ENCODE data around the gene PLXNB2.
A peak's percentile ranks its signal among the peaks of the same experiment; 100 is the strongest.
"Not testable (repeated sequence)": the region's sequence is repeated elsewhere in the genome, so short reads cannot be mapped to it uniquely, and the experiment has no call there.

Gene PLXNB2

GRCh38 chr22:50274311-50274710, 33.1 kb downstream of the PLXNB2 start:
- peaks cover 41% of the 10 kb centered on the region for H3K36me3 ChIP-seq (ENCODE audit: insufficient read depth, low read length)
- no peaks in the 10 kb centered on the region for H3K27me3 ChIP-seq (ENCODE audit: insufficient read depth, low read length)
- H2AFZ ChIP-seq (ENCODE audit: low read depth, low read length): no peak overlapping the region
- H3K4me3 ChIP-seq (ENCODE audit: low read length): no peak overlapping the region
- H3K4me1 ChIP-seq (ENCODE audit: insufficient read depth, low read length): peaks cover 36% of the 10 kb centered on the region
- H3K9me3 ChIP-seq (ENCODE audit: low read length): peaks cover 2% of the 10 kb centered on the region

DNA sequence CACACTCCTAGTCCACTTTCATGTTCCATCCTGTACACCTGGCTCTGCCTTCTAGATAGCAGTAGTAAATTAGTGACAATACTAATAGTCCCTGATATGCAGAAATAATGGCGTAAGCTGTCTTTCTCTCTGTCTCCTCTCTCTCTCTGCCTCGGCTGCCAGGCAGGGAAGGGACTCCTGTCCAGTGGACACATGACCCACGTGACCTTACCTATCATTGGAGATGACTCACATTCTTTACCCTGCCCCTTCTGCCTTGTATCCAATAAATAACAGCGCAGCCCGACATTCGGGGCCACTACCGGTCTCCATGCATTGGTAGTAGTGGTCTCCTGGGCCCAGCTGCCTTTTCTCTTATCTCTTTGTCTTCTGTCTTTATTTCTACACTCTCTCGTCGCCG, 33.7 kb downstream of the PLXNB2 start:
- not testable (repeated sequence) for H3K9me3 ChIP-seq (ENCODE audit: low read length); H3K27me3 ChIP-seq (ENCODE audit: insufficient read depth, low read length); H3K4me3 ChIP-seq (ENCODE audit: low read length); H2AFZ ChIP-seq (ENCODE audit: low read depth, low read length)
- Histone ChIP-seq H3K36me3 (ENCODE audit: insufficient read depth, low read length) (peaks cover 36% of the 10 kb centered on the region), H3K4me1 (ENCODE audit: insufficient read depth, low read length) (peaks cover 37% of the 10 kb centered on the region)

GRCh38 chr22:50273352-50273751, 34.1 kb downstream of the PLXNB2 start:
- H3K4me3 ChIP-seq (ENCODE audit: low read length); H2AFZ ChIP-seq (ENCODE audit: low read depth, low read length); H3K9me3 ChIP-seq (ENCODE audit: low read length); H3K27me3 ChIP-seq (ENCODE audit: insufficient read depth, low read length): not testable (repeated sequence)
- Histone ChIP-seq H3K36me3 (ENCODE audit: insufficient read depth, low read length) (peaks cover 32% of the 10 kb centered on the region), H3K4me1 (ENCODE audit: insufficient read depth, low read length) (peaks cover 37% of the 10 kb centered on the region)

GRCh38 chr22:50272044-50272802, 35.2 kb downstream of the PLXNB2 start:
- peaks cover 37% of the 10 kb centered on the region for H3K4me1 ChIP-seq (ENCODE audit: insufficient read depth, low read length)
- H3K36me3 ChIP-seq (ENCODE audit: insufficient read depth, low read length): peaks cover 21% of the 10 kb centered on the region
- peak overlapping the region; percentile 31 for H3K4me3 ChIP-seq (ENCODE audit: low read length)
- H3K9me3 ChIP-seq (ENCODE audit: low read length): peaks cover 5% of the 10 kb centered on the region
- no peaks in the 10 kb centered on the region for H3K27me3 ChIP-seq (ENCODE audit: insufficient read depth, low read length)
- no peak overlapping the region for H2AFZ ChIP-seq (ENCODE audit: low read depth, low read length)

DNA sequence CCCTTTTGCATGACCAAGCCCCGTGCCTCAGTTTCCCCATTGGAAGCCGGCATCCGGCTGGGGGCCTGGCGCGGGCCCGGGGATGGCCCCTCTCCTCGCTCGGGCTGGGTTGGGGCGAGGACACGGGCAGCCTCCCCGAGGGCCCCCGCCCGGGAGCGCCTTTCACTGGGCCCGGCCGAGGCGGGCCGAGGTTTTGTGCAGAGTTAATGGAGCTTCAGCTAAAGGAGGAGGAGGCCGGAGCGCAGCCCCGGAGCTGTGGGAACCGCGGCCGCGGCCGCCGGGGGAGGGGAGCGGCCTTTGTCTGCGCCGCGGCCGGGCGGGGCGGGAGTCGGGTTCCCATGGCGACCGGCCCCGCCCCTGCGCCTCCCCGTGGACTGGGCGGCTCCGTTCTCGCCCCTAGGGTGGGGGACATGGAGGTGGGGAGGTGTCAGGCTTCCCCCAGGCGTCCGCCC, 35.9 kb downstream of the PLXNB2 start:
- Histone ChIP-seq H3K27me3 (ENCODE audit: insufficient read depth, low read length) (no peaks in the 10 kb centered on the region), H3K9me3 (ENCODE audit: low read length) (peaks cover 9% of the 10 kb centered on the region), H2AFZ (ENCODE audit: low read depth, low read length) (no peak overlapping the region), H3K4me3 (ENCODE audit: low read length) (peak overlapping the region; percentile 58), H3K4me1 (ENCODE audit: insufficient read depth, low read length) (peaks cover 37% of the 10 kb centered on the region), H3K36me3 (ENCODE audit: insufficient read depth, low read length) (peaks cover 20% of the 10 kb centered on the region)

DNA sequence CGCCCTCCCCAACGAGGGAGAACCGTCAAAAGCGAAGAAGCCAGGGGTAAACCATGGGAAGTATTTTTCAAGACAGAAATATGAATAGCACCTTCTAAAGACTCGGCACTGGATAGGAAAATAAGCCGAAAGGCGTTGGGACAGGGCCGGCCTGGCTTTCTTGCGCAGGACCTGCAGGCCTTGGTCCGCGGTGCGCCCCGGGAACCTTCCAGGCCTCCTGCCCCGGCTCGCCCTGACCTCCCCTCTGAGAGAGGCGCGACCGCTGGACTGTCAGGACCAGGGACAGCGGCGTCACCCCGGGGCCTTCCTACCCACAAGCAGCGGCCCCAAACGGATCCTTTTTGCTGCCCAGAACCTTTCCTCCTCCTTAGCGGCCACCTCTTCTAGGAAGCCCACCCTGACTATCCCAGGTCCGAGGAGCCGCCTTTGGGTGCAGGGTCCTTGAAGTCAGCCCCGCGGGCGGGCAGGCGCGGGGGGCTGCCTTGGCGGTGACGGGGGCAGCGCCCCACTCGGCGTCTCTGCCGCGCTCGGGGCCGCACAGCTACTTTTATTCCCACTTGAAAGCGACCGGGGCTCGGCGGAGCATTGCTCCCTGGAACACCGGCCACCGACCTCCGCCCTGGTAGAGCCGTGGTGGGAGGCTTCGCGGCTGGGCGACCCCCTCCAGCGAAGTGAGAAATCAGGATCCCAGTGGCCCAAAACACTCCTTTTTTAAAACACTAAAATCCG, 36.6 kb downstream of the PLXNB2 start:
- peaks cover 19% of the 10 kb centered on the region for H3K36me3 ChIP-seq (ENCODE audit: insufficient read depth, low read length)
- H3K9me3 ChIP-seq (ENCODE audit: low read length): peaks cover 6% of the 10 kb centered on the region
- H3K4me1 ChIP-seq (ENCODE audit: insufficient read depth, low read length): peaks cover 37% of the 10 kb centered on the region
- H3K27me3 ChIP-seq (ENCODE audit: insufficient read depth, low read length): no peaks in the 10 kb centered on the region
- peak overlapping the region; percentile 58 for H3K4me3 ChIP-seq (ENCODE audit: low read length)
- H2AFZ ChIP-seq (ENCODE audit: low read depth, low read length): no peak overlapping the region

- peak within 1 kb of the TSS; percentile 33 for H2AFZ ChIP-seq (ENCODE audit: low read depth, low read length)
- peaks cover 35% of the 10 kb centered on the region for H3K4me1 ChIP-seq (ENCODE audit: insufficient read depth, low read length)
- H3K36me3 ChIP-seq (ENCODE audit: insufficient read depth, low read length): peaks cover 12% of the 10 kb centered on the region
- peak within 1 kb of the TSS; percentile 58 for H3K4me3 ChIP-seq (ENCODE audit: low read length)
- H3K27me3 ChIP-seq (ENCODE audit: insufficient read depth, low read length): no peaks in the 10 kb centered on the region
- peaks cover 6% of the 10 kb centered on the region for H3K9me3 ChIP-seq (ENCODE audit: low read length)
These were observed 37.3 kb downstream of the PLXNB2 start, which contains the start of gene MAPK11 for GRCh38 chr22:50269970-50270665. TSS of gene MAPK11 (minus strand) at chr22:50270380. CDS start at chr22:50270292, 88 bp downstream.

GRCh38 chr22:50269573-50269969, 37.9 kb downstream of the PLXNB2 start:
- H3K27me3 ChIP-seq (ENCODE audit: insufficient read depth, low read length): no peaks in the 10 kb centered on the region
- H3K9me3 ChIP-seq (ENCODE audit: low read length): peaks cover 6% of the 10 kb centered on the region
- H3K4me1 ChIP-seq (ENCODE audit: insufficient read depth, low read length): peaks cover 33% of the 10 kb centered on the region
- H3K36me3 ChIP-seq (ENCODE audit: insufficient read depth, low read length): peaks cover 11% of the 10 kb centered on the region
- peak overlapping the region; percentile 58 for H3K4me3 ChIP-seq (ENCODE audit: low read length)
- peak overlapping the region; percentile 33 for H2AFZ ChIP-seq (ENCODE audit: low read depth, low read length)

- peaks cover 15% of the 10 kb centered on the region for H3K36me3 ChIP-seq (ENCODE audit: insufficient read depth, low read length)
- H3K27me3 ChIP-seq (ENCODE audit: insufficient read depth, low read length): no peaks in the 10 kb centered on the region
- H2AFZ ChIP-seq (ENCODE audit: low read depth, low read length): no peak overlapping the region
- no peak overlapping the region for H3K4me3 ChIP-seq (ENCODE audit: low read length)
- H3K4me1 ChIP-seq (ENCODE audit: insufficient read depth, low read length): peaks cover 28% of the 10 kb centered on the region
- H3K9me3 ChIP-seq (ENCODE audit: low read length): peaks cover 6% of the 10 kb centered on the region
These were observed 38.8 kb downstream of the PLXNB2 start for GRCh38 chr22:50268655-50269113.

GRCh38 chr22:50267591-50268390, 39.7 kb downstream of the PLXNB2 start:
- Histone ChIP-seq H3K4me3 (ENCODE audit: low read length) (no peak overlapping the region), H3K36me3 (ENCODE audit: insufficient read depth, low read length) (peaks cover 15% of the 10 kb centered on the region), H3K4me1 (ENCODE audit: insufficient read depth, low read length) (peaks cover 30% of the 10 kb centered on the region), H2AFZ (ENCODE audit: low read depth, low read length) (no peak overlapping the region), H3K27me3 (ENCODE audit: insufficient read depth, low read length) (no peaks in the 10 kb centered on the region), H3K9me3 (ENCODE audit: low read length) (peaks cover 6% of the 10 kb centered on the region)

GRCh38 chr22:50266994-50267393, 40.5 kb downstream of the PLXNB2 start:
- H3K9me3 ChIP-seq (ENCODE audit: low read length): peaks cover 6% of the 10 kb centered on the region
- peaks cover 30% of the 10 kb centered on the region for H3K4me1 ChIP-seq (ENCODE audit: insufficient read depth, low read length)
- no peaks in the 10 kb centered on the region for H3K27me3 ChIP-seq (ENCODE audit: insufficient read depth, low read length)
- no peak overlapping the region for H2AFZ ChIP-seq (ENCODE audit: low read depth, low read length)
- peaks cover 15% of the 10 kb centered on the region for H3K36me3 ChIP-seq (ENCODE audit: insufficient read depth, low read length)
- H3K4me3 ChIP-seq (ENCODE audit: low read length): no peak overlapping the region

- Histone ChIP-seq H2AFZ (ENCODE audit: low read depth, low read length) (no peak overlapping the region), H3K4me3 (ENCODE audit: low read length) (no peak overlapping the region), H3K36me3 (ENCODE audit: insufficient read depth, low read length) (peaks cover 15% of the 10 kb centered on the region), H3K27me3 (ENCODE audit: insufficient read depth, low read length) (no peaks in the 10 kb centered on the region), H3K9me3 (ENCODE audit: low read length) (peaks cover 6% of the 10 kb centered on the region), H3K4me1 (ENCODE audit: insufficient read depth, low read length) (peaks cover 26% of the 10 kb centered on the region)
These were observed 42.3 kb downstream of the PLXNB2 start for GRCh38 chr22:50264946-50265669.
